ENCODE measurements around the gene PTPN4.

- TF ChIP-seq, protein P1, sequence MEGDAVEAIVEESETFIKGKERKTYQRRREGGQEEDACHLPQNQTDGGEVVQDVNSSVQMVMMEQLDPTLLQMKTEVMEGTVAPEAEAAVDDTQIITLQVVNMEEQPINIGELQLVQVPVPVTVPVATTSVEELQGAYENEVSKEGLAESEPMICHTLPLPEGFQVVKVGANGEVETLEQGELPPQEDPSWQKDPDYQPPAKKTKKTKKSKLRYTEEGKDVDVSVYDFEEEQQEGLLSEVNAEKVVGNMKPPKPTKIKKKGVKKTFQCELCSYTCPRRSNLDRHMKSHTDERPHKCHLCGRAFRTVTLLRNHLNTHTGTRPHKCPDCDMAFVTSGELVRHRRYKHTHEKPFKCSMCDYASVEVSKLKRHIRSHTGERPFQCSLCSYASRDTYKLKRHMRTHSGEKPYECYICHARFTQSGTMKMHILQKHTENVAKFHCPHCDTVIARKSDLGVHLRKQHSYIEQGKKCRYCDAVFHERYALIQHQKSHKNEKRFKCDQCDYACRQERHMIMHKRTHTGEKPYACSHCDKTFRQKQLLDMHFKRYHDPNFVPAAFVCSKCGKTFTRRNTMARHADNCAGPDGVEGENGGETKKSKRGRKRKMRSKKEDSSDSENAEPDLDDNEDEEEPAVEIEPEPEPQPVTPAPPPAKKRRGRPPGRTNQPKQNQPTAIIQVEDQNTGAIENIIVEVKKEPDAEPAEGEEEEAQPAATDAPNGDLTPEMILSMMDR (conservative IDR thresholded peaks at IDR 0.05; ENCODE audit: low read length) = no peak
- TF ChIP-seq EZH2phosphoT487 (IDR thresholded peaks at IDR 0.05; ENCODE audit: borderline replicate concordance) = no peak
Observed at GRCh38 chr2:119996148-119996547, 236.4 kb downstream of the PTPN4 start.

All from Loucy (cell line).